H9 (cell line): Measurements from ENCODE around the gene ENTPD6. TPM values are rescaled to one million over a fixed set of nuclear protein-coding genes. Genes with fewer than 3 reads are reported as not detected.

ENCODE experiments used
- DNase-seq: peaks from one replicate; pipeline ENCODE4 v3.0.0-alpha.2; 2017
- H2AFZ ChIP-seq: one replicate; pipeline ENCODE4 v1.6.1; 2013; ENCODE audit warnings: mild to moderate bottlenecking, low read length, control low read depth, moderate library complexity
- H2AK5ac ChIP-seq: 2 replicates; pipeline ENCODE4 v1.6.1; 2013; ENCODE audit warnings: low read length, control low read depth, mixed read lengths; ENCODE audit not compliant: insufficient read length
- H2BK120ac ChIP-seq: one replicate; pipeline ENCODE4 v1.6.1; 2013; ENCODE audit warnings: low read depth, mild to moderate bottlenecking, low read length, control low read depth, inconsistent platforms; ENCODE audit not compliant: poor library complexity, severe bottlenecking
- H2BK12ac ChIP-seq: 2 replicates; pipeline ENCODE4 v1.6.1; 2013; ENCODE audit warnings: low read length, control low read depth, mixed read lengths, low read depth; ENCODE audit not compliant: insufficient read length
- H2BK15ac ChIP-seq: 2 replicates; pipeline ENCODE4 v1.6.1; 2013; ENCODE audit warnings: low read depth, low read length, control low read depth
- H2BK20ac ChIP-seq: one replicate; pipeline ENCODE4 v1.6.1; 2013; ENCODE audit warnings: low read depth, mild to moderate bottlenecking, low read length, control low read depth, inconsistent platforms; ENCODE audit not compliant: poor library complexity, severe bottlenecking
- H2BK5ac ChIP-seq: 2 replicates; pipeline ENCODE4 v1.6.1; 2013; ENCODE audit warnings: low read length, control low read depth, mixed read lengths; ENCODE audit not compliant: insufficient read length
- H3K14ac ChIP-seq: 2 replicates; pipeline ENCODE4 v1.6.1; 2013; ENCODE audit warnings: low read length, control low read depth; ENCODE audit not compliant: insufficient read depth
- H3K18ac ChIP-seq: 2 replicates; pipeline ENCODE4 v1.6.1; 2013; ENCODE audit warnings: low read depth, mild to moderate bottlenecking, mixed read lengths, low read length, control low read depth; ENCODE audit not compliant: insufficient read length
- H3K23ac ChIP-seq: 2 replicates; pipeline ENCODE4 v1.6.1; 2013; ENCODE audit warnings: low read length, control low read depth, mixed read lengths, low read depth; ENCODE audit not compliant: insufficient read length
- H3K23me2 ChIP-seq: 2 replicates; pipeline ENCODE4 v1.6.1; 2013; ENCODE audit warnings: low read depth, mild to moderate bottlenecking, mixed read lengths, low read length, control low read depth; ENCODE audit not compliant: insufficient read length, poor library complexity, severe bottlenecking
- H3K27ac ChIP-seq: 2 replicates; pipeline ENCODE4 v1.5.1; 2013; ENCODE audit warnings: low read length, control low read depth, mixed read lengths, low read depth; ENCODE audit not compliant: insufficient read length
- H3K27me3 ChIP-seq: 2 replicates; pipeline ENCODE4 v1.6.1; 2013; ENCODE audit warnings: low read length, control low read depth, inconsistent platforms; ENCODE audit not compliant: insufficient read depth
- H3K4ac ChIP-seq: 2 replicates; pipeline ENCODE4 v1.6.1; 2013; ENCODE audit warnings: low read depth, mild to moderate bottlenecking, control low read depth, inconsistent platforms, low read length, moderate library complexity
- H3K4me1 ChIP-seq: 2 replicates; pipeline ENCODE4 v1.6.1; 2013; ENCODE audit warnings: low read length, control low read depth, inconsistent platforms; ENCODE audit not compliant: insufficient read depth
- H3K4me2 ChIP-seq: 2 replicates; pipeline ENCODE4 v1.6.1; 2013; ENCODE audit warnings: low read length, control low read depth, mixed read lengths; ENCODE audit not compliant: insufficient read length, insufficient read depth
- H3K56ac ChIP-seq: 2 replicates; pipeline ENCODE4 v1.6.1; 2013; ENCODE audit warnings: low read depth, mild to moderate bottlenecking, mixed read lengths, low read length, control low read depth; ENCODE audit not compliant: insufficient read length
- H3K79me1 ChIP-seq: 2 replicates; pipeline ENCODE4 v1.6.1; 2013; ENCODE audit warnings: low read depth, mild to moderate bottlenecking, moderate library complexity, low read length, control low read depth, inconsistent platforms; ENCODE audit not compliant: insufficient read depth, poor library complexity, severe bottlenecking
- H3K79me2 ChIP-seq: 2 replicates; pipeline ENCODE4 v1.6.1; 2013; ENCODE audit warnings: low read length, control low read depth, inconsistent platforms; ENCODE audit not compliant: insufficient read depth
- H3K9ac ChIP-seq: 2 replicates; pipeline ENCODE4 v1.6.1; 2013; ENCODE audit warnings: low read length, control low read depth, mixed read lengths; ENCODE audit not compliant: insufficient read length; ENCODE audit errors: extremely low read depth
- H3K9me3 ChIP-seq: one replicate; pipeline ENCODE4 v1.6.1; 2013; ENCODE audit warnings: low read depth, low read length, inconsistent platforms; ENCODE audit not compliant: control insufficient read depth
- H3T11ph ChIP-seq: one replicate; pipeline ENCODE4 v1.6.1; 2013; ENCODE audit warnings: mild to moderate bottlenecking, low read length, control low read depth, inconsistent platforms
- H4K20me1 ChIP-seq: one replicate; pipeline ENCODE4 v1.6.1; 2013; ENCODE audit not compliant: control insufficient read depth, insufficient read length, insufficient read depth
- H4K5ac ChIP-seq: 2 replicates; pipeline ENCODE4 v1.6.1; 2013; ENCODE audit warnings: low read depth, mild to moderate bottlenecking, mixed read lengths, low read length, control low read depth; ENCODE audit not compliant: insufficient read length
- H4K8ac ChIP-seq: replicated peaks from 2 replicates; pipeline ENCODE4 v1.6.1; 2013; ENCODE audit warnings: low read length, control low read depth, mixed read lengths, low read depth; ENCODE audit not compliant: insufficient read length
- H4K91ac ChIP-seq: 2 replicates; pipeline ENCODE4 v1.6.1; 2013; ENCODE audit warnings: low read depth, mild to moderate bottlenecking, moderate library complexity, mixed read lengths, low read length, control low read depth; ENCODE audit not compliant: insufficient read length
- H3K27ac Mint-ChIP-seq, 3 experiments: 2 replicates in 2 of 3; 3 replicates in 1 of 3; pipeline ENCODE4 v1.8.0; 2020 to 2021; ENCODE audit warnings: mixed read lengths in 3 of 3, mild to moderate bottlenecking in 1 of 3, moderate library complexity in 1 of 3
- H3K27me3 Mint-ChIP-seq: 2 replicates; pipeline ENCODE4 v1.8.0; 2021; ENCODE audit warnings: low read depth, mild to moderate bottlenecking, moderate library complexity, mixed read lengths
- H3K36me3 Mint-ChIP-seq, 3 experiments: 2 replicates in 2 of 3; 3 replicates in 1 of 3; pipeline ENCODE4 v1.8.0; 2020 to 2021; ENCODE audit warnings: low read depth in 3 of 3, mixed read lengths in 3 of 3; ENCODE audit not compliant: insufficient read depth in 1 of 3
- H3K4me1 Mint-ChIP-seq, 2 experiments: 2 replicates each; pipeline ENCODE4 v1.8.0; 2020; ENCODE audit warnings: mixed read lengths in 2 of 2
- H3K4me3 Mint-ChIP-seq, 2 experiments: 2 replicates in 1 of 2; 3 replicates in 1 of 2; pipeline ENCODE4 v1.8.0; 2020 to 2021; ENCODE audit warnings: mild to moderate bottlenecking in 2 of 2, mixed read lengths in 2 of 2, moderate library complexity in 1 of 2
- H3K9me3 Mint-ChIP-seq, 2 experiments: 2 replicates in 1 of 2; 3 replicates in 1 of 2; pipeline ENCODE4 v1.8.0; 2020; ENCODE audit warnings: mild to moderate bottlenecking in 2 of 2, mixed read lengths in 2 of 2, moderate library complexity in 1 of 2
- CTCF ChIP-seq: fragments of 200-600 bp; sonication (generic); conservative IDR thresholded peaks from 3 replicates; pipeline ENCODE4 v1.8.0; 2021; ENCODE audit warnings: antibody characterized with exemption, mild to moderate bottlenecking
- WGBS: extraction: QIAGEN DNeasy Blood & Tissue Kit; methylation state at CpG from one replicate; pipeline ENCODE4 v1.1.7; 2013; ENCODE audit warnings: missing lambda C conversion rate, low lambda C conversion rate, mixed read lengths; ENCODE audit not compliant: insufficient read length; ENCODE audit errors: extremely low coverage; 5-methylcytosine and 5-hydroxymethylcytosine counted together
- total RNA-seq: library from RNA; stranded (reverse); gene quantifications from 2 replicates; pipeline ENCODE4 v1.2.1, GENCODE V29; 2021

Gene ENTPD6
- total RNA-seq, 1 experiment from 2014 or later = 57.4 TPM

DNA sequence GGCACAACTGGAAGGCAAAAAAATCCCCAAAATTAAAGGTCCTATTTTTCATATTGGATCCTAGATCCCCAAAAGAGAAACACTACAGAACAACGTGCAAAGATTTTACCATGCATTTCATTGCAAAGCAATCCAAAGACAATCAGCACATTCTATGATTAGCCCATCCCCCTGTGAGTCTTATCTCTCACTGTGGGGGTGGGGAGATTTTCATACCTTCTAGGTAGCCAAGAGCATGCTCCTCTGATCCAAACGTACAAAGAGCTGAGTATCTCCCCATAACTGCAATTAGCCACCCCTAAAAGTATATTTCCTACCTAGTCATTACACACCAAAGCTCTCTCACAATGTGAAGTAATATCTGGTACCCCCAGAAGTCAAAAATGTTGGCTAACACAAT lies 22.2 kb upstream of the ENTPD6 start:
- Histone ChIP-seq H4K5ac (no peak overlapping the region), H3K14ac (no peak overlapping the region), H2AK5ac (no peak overlapping the region), H3K4ac (no peak overlapping the region), H3K9me3 (no peaks in the 10 kb centered on the region), H3K27ac (no peak overlapping the region), H3K79me1 (no peaks in the 10 kb centered on the region), H3K56ac (no peak overlapping the region), H2BK5ac (no peak overlapping the region), H3T11ph (no peak overlapping the region), H4K91ac (no peak overlapping the region), H2BK120ac (no peak overlapping the region), H3K18ac (no peak overlapping the region), H3K9ac (no peak overlapping the region), H2BK20ac (no peak overlapping the region), H3K4me2 (no peak overlapping the region), H3K27me3 (no peaks in the 10 kb centered on the region), H2BK15ac (no peak overlapping the region), H3K4me1 (no peaks in the 10 kb centered on the region), H3K23me2 (no peaks in the 10 kb centered on the region), H3K23ac (no peak overlapping the region), H4K20me1 (no peaks in the 10 kb centered on the region), H2AFZ (no peak overlapping the region), H2BK12ac (no peak overlapping the region), H3K79me2 (no peaks in the 10 kb centered on the region), H4K8ac (no peak overlapping the region)
- no CpG with 5 or more reads among the region's 2 CpGs for WGBS
- Mint-ChIP-seq H3K27ac (no peak overlapping the region), H3K4me3 (no peak overlapping the region), H3K4me1 (no peaks in the 10 kb centered on the region), H3K36me3 (no peaks in the 10 kb centered on the region; a peak in 1 of 7 replicates), H3K9me3 (peaks cover 22 to 27% of the 10 kb centered on the region in 2 experiments), H3K27me3 (peaks cover 47% of the 10 kb centered on the region)
- TF ChIP-seq CTCF = no peak
- DNase-seq = no peak
